NCI-H524 treated with DMSO at 0.1 percent for 48 hours (cell line): ENCODE results near the gene WDFY3.

ENCODE experiments used
- DNase-seq: peaks from one replicate; lab custom pipeline; 2025; lab: John Stamatoyannopoulos, UW

WDFY3 gene

DNA sequence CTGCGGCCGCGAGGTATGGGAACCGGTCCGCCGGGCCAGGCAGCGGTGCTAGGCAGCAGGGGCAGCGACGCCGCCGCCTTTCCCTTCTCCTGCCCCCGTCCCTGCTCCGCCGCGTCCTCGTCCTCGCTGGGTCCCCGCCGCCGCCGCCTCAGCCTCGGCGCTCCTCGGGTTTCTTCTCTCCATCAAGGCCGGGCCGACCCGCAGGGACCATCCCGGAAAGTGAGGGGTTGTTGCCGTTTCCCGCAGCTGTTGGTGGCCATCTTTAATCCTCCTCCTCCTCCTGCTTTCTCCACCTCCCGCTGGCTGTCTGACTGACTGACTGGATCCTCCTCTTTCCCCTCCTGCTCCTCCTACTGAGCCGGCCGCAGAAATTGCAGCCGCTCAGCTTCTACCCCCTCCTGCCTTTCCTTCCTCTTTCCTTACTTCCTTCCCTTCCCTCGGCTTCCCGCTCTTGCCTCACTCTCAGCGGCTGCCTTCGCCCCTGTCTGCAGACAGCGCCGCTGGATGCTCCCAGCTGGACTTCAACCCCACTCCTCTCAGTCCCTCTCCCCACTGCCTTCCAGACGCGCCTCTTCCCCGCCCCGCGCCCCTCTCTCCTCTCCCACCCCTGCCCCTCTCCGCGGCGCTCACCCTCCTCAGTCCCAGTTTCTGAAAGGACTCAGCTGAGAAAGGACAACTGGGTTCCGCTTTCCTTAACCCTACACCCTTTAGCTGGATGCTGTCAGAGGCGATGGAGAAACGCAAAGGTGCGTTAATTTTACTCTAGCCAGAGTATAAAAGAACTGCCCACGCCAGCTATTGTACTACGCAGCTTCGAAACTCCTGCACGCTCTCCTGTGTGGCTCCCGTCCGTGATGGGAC, at the start of gene WDFY3:
WDFY3 (minus strand) TSS at position 309 of the 861 bp plus-strand sequence. CDS start 106,099 bp downstream, outside the sequence.
- peak; percentile 41 for DNase-seq

DNA sequence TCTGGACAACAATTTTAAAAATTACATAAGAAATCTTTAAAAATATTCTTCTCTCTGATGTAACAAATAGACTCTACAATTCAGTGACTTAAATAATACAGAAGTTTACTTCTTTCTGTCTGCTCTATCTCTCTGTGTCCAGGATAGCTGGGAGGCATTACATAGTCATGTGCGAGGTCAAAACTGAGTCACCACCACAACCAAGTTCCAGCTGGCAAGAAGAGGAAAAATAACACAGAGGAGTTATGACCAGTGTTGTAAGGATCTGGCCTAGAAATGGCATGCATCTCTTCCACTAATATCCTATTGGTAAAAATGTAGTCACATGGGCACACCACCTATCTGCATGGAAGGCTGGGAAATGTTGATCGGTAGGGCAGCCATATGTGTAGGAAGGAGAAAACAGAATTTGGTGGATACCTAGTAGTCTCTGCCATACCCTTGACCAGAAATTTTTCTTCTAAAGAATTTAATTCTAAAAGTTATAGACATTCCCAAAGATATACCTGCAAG, 39.4 kb upstream of the WDFY3 start:
- no peak for DNase-seq

GRCh38 chr4:85000343-85000742, 33.9 kb upstream of the WDFY3 start:
- DNase-seq, result no peak

DNA sequence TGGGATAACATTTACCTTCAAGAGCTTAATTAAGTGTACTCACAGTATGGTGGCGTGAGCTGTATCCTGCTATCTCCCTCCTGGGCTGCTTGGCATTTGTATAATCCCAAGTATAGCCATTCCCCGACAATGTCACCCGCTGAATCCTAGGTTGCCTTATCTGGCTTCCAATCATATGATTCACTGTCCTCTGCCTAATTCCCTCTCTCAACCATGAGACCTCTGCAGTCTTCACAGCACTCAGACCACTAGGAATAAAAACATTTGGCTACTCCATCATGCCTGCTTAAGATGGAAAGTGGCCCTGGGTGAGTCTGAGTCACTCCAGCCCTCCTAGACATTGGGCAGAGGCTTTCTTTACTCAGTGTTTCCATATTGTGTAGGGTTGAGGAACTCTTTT, 28.9 kb upstream of the WDFY3 start:
- DNase-seq, result no peak

GRCh38 chr4:84994280-84994679, 27.8 kb upstream of the WDFY3 start:
- DNase-seq, result no peak

DNA sequence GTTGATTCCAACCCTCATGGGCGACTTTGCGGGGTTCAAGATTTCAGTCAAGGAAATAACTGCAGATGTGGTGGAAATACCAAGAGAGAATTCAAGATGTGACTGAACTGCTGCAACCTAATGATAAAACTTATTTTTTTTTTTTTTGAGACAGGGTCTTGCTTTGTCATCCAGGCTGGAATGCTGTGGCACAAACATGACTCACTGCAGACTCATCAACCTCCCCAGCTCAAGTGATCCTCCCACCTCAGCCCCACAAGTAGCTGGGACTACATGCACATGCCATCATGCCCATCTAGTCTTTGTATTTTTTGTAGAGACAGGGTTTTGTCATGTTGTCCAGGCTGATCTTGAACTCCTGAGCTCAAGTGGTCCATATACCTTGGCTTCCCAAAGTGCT, 19.5 kb upstream of the WDFY3 start:
- no peak for DNase-seq

DNA sequence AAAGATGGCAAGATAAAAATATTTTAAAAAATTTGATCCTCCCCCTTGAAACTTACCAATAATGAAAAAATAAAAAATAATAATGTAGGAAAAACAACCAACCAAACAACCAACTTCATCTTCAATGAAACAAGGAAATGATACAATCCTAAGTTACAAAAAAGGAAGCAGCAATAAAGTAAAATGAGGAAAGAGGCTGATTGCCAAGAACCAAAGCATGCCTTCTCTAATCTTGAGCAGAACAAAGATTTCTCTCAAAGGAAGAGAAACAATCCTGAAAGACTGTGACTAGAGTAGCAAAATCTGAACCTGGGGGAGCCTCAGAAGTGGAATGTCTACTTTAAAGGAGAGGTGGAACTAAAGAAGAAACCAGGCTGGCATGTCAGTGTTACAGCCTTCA, 10.9 kb upstream of the WDFY3 start:
- no peak for DNase-seq

GRCh38 chr4:84973856-84974255, 7.4 kb upstream of the WDFY3 start:
- no peak for DNase-seq

DNA sequence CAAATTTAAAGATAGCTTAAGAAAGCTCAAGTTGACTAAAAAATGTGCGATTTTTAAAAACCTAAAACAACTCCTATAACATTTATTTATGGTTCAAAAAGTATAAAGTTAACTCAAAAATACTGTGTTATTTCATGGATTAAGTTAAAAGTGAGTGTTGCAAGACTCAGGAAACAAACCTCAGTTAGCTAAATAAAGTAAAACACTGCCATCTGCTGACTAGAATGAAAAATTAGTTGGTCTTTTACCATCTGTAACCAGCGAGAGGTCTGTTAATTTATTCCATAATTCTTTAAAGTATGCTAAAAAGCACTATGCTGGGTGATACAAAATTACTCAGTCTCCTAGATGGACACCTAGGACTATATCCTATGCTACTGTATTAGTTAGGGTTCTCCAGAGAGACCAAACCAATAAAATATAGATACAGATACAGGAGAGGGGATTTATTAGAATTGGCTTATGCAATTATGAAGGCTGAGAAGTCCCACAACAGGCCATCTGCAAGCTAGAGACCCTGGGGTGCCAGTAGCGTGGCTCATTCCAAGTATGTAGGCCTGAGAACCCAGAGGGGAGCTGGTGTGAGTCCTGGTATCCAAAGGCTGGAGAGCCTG, 4.9 kb upstream of the WDFY3 start:
- DNase-seq, result no peak

GRCh38 chr4:84968925-84969324, 2.4 kb upstream of the WDFY3 start:
- DNase-seq, result peak; percentile 24

GRCh38 chr4:84967243-84967690, 777 bp upstream of the WDFY3 start:
- no peak for DNase-seq

DNA sequence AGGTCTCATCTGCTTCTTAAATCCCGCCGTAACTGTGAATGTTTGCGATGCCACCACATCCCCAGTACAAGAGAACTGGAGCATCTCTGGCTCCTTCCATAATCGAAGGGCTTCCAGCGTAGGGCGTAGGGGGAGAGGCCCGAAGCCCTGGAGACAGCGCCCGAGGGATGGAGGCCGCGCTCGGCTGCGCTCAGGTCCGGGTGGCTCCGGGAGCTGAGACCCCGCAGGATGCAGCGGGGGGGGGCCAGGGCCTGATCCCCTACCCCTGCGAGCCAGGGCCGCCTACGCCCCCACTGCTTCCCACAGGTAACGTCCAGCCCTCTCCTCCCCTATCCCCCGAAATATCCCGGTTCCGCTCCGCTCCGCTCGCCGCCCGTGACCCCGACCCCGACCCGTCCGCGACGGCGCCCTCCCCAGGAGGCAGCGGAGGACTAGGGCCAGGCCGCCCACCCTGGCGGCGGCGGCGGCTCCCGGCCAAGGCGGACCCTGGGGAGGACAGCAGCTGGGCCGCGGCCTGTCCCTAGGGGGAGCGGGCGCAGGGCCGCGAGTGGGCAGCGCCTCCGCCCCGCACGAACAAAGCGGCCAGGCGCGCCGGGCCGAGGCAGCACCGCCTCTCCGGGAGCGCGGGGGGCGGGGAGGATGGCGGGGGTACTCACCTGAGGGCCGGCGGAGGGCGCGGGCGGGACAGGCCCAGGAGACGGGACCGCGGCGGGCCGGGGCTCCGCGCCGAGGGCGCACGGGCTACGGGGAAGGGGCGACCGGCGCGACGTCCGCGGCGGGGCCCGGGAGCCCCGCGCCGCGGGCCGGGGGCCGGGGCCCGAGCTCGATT, 723 bp downstream of the WDFY3 start:
- no peak for DNase-seq

GRCh38 chr4:84964995-84965552, 1.4 kb downstream of the WDFY3 start:
- no peak for DNase-seq

GRCh38 chr4:84962102-84962501, 4.4 kb downstream of the WDFY3 start:
- no peak for DNase-seq

DNA sequence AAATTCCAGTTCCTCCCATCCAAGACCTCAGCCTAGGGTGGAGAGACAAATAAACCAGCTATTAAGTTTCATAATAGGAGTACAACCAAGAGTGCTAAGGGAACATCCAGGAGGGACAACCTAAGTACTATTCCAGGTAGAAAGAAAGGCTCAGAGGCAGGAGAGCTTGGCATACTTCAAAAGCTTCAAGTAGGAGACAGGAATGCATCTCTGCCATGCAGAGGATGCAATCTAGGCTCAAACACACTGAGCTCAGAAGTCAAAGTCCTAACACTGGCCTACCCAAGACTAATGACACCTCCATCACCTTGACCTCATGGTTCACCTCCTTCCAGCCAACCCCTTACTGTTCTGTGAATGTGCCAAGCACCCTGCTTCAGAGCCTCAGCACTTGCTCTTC, 8.1 kb downstream of the WDFY3 start:
- no peak for DNase-seq

DNA sequence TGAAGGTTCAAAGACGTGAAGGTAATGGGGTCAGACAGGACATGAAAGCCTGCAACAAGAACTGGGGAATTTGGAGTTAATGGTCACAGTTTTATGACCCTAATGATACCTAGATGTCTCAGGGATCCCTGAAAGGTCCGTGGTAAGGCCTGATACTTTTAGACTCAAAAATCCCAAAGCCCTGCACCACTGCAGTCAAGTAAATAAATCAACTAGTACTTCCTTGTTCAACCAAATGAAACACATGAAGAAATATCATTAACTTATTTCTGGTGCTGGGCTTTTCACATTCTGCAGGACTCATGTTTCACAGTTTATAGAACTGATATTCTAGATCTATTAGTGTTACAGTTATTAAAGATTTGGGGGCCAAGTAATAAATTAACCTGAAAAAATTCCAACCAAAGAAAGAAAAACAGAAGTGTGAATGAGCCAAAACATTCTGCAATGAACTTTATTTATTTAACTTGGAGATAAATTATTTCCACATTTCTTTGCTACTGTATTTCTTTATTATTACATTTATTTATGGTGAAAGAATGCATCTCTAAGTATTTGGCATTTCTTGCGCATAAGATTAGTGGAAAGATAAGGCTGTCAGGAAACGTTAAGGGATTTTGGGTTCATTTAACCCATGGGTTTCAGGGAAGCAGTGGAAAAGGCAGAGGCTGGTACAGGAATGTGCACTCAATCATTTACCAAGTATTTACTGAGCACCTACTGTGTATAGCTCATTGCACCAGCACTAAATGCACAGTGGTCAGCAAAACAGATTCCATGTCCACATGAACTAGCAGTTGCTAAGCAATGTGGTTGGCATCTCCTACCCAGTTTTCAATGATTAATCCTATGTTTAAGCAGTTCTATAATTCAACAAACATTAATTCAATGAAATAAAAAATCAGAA, 8.7 kb downstream of the WDFY3 start:
- DNase-seq, result no peak

- peak; percentile 70 for DNase-seq
Measured at GRCh38 chr4:84956014-84956413, 10.5 kb downstream of the WDFY3 start.

DNA sequence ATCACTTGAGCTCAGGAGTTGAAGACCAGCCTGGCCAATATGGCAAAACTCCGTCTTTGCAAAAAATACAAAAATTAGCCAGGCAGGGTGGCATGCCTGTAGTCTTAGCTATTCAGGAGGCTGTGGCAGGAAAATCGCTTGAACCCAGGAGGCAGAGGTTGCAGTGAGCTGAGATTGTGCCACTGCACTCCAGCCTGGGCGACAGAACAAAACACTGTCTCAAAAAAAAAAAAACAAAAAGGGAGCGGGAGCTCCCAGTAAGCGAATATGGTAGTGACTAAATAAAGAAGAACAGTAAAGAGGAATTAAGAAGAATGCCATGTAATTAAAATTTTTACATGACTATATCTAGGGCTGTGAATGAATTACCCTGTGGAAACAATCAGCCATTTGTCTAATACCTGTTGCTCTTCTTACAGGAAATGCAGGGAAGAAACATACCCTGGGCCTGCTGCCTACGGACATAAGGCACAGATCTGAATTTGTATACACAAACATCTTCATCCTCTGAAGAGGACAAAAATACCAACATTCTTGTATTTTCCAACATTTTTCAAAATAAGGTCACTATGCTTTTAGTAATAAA, 11.4 kb downstream of the WDFY3 start:
- no peak for DNase-seq

DNA sequence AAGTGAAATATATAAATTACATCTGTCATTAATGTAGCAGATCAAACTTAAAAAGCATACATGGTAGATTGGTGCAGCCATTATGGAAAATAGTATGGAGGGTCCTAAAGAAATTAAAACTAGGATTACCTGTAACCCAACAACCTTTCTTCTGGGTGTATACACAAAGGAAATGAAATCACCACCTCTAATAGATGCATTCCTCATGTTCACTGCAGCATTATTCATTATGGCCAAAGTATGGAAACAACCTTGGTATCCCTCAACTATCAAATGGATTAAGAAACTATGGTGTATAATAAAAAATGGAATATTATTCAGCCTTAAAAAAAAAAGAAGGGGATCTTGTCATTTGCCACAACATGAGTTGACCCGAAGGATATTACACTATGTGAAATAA, 13.7 kb downstream of the WDFY3 start:
- DNase-seq, result no peak

DNA sequence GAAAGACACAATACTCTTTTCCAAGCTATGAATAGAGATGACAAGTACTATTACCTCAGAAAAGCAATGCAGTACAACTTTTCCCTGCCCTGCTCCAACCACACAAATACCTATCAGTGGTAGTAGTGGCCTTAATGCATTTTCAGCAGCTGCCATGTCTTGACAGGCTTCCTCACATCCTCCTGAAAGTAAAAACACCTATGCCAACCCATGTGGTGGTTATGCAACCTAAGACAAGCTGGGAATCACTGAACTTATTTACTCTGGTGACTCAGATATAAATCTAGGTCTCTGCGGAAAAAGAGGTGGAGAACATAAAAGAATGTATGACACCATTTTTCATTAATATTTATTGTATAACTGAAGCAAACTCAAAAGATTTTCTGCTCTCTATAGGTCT, 14.5 kb downstream of the WDFY3 start:
- no peak for DNase-seq

- no peak for DNase-seq
Measured at GRCh38 chr4:84948056-84948455, 18.4 kb downstream of the WDFY3 start.
